ENCODE data around the gene SYN1. TPM values are rescaled to one million over a fixed set of nuclear protein-coding genes. Genes with fewer than 3 reads are reported as not detected.
"Not testable (repeated sequence)": the region's sequence is repeated elsewhere in the genome, so short reads cannot be mapped to it uniquely, and the experiment has no call there.

The SYN1 gene
- 1 to 10 TPM; 5.9 to 8.1 (median 6.5) TPM for polyA plus RNA-seq (ENCODE audit: insufficient read length in 4 of 4)

GRCh38 chrX:47619486-47620302, at the start of gene SYN1:
TSS of gene SYN1 (minus strand) at chrX:47619857. CDS start at chrX:47619728, 129 bp downstream.
- DNase-seq (ENCODE audit: low read depth in 4 of 4, low spot score in 3 of 4), result peak; percentile 40 to 60 (median 46)

- not testable (repeated sequence) for DNase-seq (ENCODE audit: low read depth in 4 of 4, low spot score in 3 of 4)
These were observed 46.1 kb upstream of the SYN1 start for GRCh38 chrX:47665797-47666196.

GRCh38 chrX:47664737-47665136, 45.1 kb upstream of the SYN1 start:
- no peak for DNase-seq (ENCODE audit: low read depth in 4 of 4, low spot score in 3 of 4)

DNA sequence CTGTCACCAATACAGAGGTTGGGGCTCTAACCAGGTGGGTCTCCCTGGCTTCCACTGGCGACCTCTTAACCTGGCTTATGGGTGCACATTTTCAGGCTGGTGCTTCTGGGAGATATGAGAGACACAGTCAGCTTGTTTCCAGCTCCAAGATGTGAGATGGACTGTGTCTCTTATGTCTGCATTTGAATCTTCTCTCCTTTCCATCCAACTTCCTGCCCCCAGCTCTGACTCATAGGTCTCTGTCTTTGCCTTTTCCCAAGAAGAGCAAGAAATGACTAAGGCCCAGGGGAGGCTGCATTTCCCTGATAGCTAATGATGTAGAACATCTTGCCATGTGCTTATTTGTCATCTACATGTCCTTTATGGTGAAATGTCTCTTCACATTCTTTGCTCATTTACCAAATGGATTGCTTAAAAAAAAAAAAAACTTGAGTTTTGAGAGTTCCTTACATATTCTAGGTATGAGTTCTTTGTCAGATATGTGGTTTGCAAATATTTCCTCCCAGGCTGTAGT, 42.5 kb upstream of the SYN1 start:
- no peak for DNase-seq (ENCODE audit: low read depth in 4 of 4, low spot score in 3 of 4)

DNA sequence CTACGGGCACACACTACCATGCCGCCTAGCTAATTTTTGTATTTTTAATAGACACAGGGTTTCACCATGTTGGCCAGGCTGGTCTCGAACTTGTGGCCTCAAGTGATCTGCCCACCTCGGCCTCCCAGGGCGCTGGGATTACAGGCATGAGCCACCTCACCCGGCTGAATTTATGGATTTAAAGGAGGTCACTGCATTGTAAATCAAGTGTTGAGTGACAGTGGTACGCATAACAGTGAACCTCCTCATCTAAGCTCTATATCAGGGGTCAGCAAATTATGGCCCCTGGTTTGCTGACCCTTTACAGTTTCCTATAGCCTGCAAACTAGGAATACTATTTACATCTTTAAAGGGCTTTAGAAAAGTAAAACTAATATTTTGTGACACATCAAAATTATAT, 41.9 kb upstream of the SYN1 start:
- DNase-seq (ENCODE audit: low read depth in 4 of 4, low spot score in 3 of 4), result no peak

DNA sequence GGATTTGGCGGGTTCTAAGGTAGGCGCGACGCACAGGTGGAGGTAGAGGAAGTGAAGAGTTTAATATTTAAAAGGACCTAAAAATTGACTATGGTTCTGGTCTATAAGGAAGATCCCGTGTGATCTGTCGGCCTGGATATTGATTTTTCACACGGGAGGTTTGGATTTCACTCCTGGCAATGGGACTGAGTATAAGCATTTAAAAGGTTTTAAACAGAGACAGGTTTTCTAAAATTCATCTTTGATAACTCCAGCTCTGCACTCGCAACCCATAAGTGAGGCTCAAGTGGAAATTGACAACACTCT, 39.7 kb upstream of the SYN1 start:
- no peak for DNase-seq (ENCODE audit: low read depth in 4 of 4, low spot score in 3 of 4)

DNA sequence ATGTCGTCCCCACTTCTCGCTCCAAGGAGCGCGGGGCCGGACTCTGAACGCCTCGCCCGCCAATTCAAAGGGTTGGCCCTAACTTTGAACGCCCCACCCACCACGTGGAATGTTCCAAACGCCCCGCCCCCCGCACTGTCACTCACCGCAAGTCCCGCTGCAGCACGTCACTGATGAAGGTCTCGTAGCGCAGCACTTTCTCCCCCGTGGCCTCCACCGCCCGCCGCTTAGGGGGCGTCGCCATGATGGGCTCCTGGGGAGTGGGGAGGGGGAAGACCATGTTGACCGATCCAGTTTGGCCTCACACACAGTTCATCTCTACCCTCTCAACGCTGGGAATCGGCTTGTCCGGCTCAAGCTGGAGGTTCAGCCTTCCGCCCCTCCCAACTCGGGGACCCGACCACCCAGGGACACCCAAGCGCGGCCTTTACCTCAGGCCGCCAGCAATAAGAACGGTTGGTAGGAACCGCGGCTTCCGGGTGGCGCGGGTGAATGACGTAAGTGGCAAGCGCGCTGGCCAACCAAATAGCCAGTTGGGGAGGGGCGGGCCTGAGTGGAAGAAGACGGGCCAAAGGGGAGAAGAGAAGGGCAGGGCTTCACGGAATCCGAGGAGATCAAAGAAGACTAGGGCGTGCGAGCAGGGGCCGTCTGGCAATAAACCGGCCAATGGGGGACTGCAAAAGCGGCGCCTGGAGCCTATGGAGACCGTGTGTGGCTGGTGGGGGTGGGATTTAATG, 39.2 kb upstream of the SYN1 start, which contains the start of gene UXT:
TSS of gene UXT (minus strand) at position 497 of the 737 bp plus-strand sequence. CDS start at position 244, 253 bp downstream.
- DNase-seq (ENCODE audit: low read depth in 4 of 4, low spot score in 3 of 4), result peak; percentile 71 to 80 (median 80)

DNA sequence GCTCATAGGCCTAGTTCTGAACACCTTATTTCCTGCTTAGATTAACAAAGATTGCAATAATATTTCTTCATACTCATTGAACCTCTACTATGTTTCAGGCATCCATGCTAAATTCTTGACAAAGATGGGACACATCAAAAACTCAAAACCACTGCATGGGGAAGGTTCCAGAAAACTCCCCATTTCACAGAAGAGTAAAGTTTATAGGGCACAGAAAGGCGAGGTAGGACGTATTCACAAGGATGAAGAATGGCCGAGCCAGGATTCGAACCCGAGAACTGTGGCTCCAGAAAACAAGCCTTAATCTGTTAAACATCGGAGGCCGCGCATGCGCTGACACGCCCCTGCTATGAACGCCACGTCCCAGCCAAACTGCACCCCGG, 38.6 kb upstream of the SYN1 start:
- DNase-seq (ENCODE audit: low read depth in 4 of 4, low spot score in 3 of 4), result no peak

- DNase-seq (ENCODE audit: low read depth in 4 of 4, low spot score in 3 of 4), result no peak
These were observed 31.6 kb upstream of the SYN1 start for GRCh38 chrX:47651043-47651905.

- peak; percentile 73 to 92 (median 90) for DNase-seq (ENCODE audit: low read depth in 4 of 4, low spot score in 3 of 4)
These were observed 30.7 kb upstream of the SYN1 start, which contains the start of gene ELK1 for GRCh38 chrX:47650164-47651042. TSS of gene ELK1 (minus strand) at chrX:47650563. CDS start at chrX:47641441, 9,122 bp downstream.

DNA sequence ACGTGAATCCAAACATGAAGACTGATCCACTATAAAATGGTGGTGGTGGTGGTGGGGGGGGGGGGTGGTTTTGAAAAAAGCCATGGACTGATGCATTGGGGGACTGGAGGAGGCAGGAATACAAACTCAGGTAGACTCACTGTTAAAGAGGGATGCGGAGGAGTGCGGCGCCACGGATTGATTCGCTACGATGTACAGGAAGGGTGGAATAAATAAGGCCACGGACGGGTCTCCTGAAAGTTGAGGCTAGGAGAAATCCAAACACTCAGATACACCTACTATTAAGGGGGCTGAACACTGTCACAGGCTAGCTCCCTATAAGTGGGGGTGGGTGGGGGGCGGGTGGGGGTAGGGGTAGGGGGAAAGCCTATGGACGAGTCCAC, 30.1 kb upstream of the SYN1 start:
- no peak for DNase-seq (ENCODE audit: low read depth in 4 of 4, low spot score in 3 of 4)

DNA sequence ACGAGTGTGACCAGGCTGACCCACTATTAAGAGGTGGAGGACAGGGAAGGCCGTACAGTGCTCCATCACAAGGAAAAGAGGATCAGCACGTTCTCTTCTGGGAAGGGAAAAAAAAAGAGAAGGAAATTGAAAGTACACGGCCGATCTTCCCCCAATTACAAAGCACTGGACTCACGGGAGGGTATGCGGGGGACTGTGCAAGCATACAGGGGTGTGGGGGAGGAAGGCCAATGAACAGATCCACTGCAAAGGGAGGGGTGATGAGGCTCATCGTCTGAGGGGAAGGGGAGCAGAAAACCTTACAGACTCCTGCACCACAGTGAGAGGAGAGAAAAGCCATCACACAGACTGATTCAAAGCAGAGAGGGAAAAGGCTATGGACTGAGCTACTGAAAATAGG, 29.6 kb upstream of the SYN1 start:
- DNase-seq (ENCODE audit: low read depth in 4 of 4, low spot score in 3 of 4), result no peak

GRCh38 chrX:47648376-47648775, 28.7 kb upstream of the SYN1 start:
- no peak for DNase-seq (ENCODE audit: low read depth in 4 of 4, low spot score in 3 of 4)

GRCh38 chrX:47646636-47647035, 27.0 kb upstream of the SYN1 start:
- DNase-seq (ENCODE audit: low read depth in 4 of 4, low spot score in 3 of 4), result no peak

DNA sequence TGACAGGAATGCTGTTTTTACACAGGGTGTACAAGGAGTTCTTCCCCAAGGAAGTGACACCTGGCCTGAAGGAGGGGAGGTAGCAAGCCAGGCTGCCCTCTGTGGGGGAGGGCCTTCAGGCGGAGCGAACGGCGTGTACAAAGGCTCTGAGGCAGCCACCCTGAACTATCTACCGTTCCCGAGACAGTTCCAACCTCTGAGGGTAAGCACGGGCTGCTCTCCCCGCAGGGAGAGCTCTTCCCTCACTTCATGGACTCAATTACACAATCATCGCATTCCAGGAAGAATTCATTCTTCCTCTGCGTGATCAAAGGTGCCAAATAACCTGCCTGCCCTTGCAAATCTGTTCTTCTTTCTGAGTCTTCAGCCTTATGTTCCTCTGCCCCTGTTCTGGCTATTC, 25.9 kb upstream of the SYN1 start:
- no peak for DNase-seq (ENCODE audit: low read depth in 4 of 4, low spot score in 3 of 4)

- no peak for DNase-seq (ENCODE audit: low read depth in 4 of 4, low spot score in 3 of 4)
These were observed 25.0 kb upstream of the SYN1 start for GRCh38 chrX:47644557-47645091.

DNA sequence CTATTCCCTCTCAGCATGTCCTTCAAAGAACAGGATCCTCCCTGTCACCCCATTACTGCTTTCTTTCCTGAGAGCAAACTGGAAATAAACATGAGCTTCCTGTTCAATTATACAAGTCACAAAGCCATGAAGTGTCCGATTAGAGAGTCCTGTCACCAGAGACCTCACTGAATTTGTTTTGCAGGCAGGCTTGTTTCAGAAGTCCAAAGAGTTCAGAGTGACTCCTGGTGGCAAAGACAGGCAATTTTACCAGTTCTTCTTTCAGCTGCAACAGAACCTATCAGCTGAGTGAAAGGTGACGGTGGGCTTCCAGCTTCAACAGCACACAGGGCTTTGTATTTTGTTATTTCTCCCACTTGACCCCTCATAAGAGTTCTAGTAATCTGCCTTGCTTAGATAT, 24.3 kb upstream of the SYN1 start:
- DNase-seq (ENCODE audit: low read depth in 4 of 4, low spot score in 3 of 4), result no peak

DNA sequence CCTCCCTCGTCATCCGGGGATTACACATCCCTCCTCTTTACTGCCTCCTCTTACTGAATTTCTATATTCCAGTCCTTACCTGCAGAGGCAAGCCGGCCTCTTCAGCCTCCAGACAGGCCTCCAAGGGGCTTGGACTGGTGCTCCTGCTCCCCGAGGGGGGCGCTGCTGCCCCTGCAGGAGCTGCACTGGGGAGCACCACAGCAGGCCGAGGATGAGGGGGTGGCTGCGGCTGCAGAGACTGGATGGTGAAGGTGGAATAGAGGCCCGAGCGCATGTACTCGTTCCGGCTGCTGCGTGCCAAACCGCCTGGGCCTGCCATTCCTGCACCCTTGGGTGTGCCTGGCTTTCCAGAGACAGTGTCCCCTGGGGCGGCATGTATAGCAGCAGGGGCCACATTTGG, 19.2 kb upstream of the SYN1 start:
- DNase-seq (ENCODE audit: low read depth in 4 of 4, low spot score in 3 of 4), result no peak

GRCh38 chrX:47637546-47638195, 18.0 kb upstream of the SYN1 start:
- no peak for DNase-seq (ENCODE audit: low read depth in 4 of 4, low spot score in 3 of 4)

Data from right renal pelvis (tissue), 4 donors.